ENCODE data around the gene TRAK1. TPM values are rescaled to one million over a fixed set of nuclear protein-coding genes. Genes with fewer than 3 reads are reported as not detected.

TRAK1 gene
- total RNA-seq, 1 donor from 2014 or later, result 53.8 TPM

GRCh38 chr3:42161050-42161935, 70.1 kb downstream of the TRAK1 start:
- Mint-ChIP-seq H3K27ac (no peak overlapping the region), H3K27me3 (no peaks in the 10 kb centered on the region), H3K9me3 (ENCODE audit: low read depth) (no peaks in the 10 kb centered on the region), H3K36me3 (ENCODE audit: insufficient read depth) (peaks cover 2% of the 10 kb centered on the region), H3K4me1 (ENCODE audit: low read depth) (peaks cover 53% of the 10 kb centered on the region), H3K4me3 (ENCODE audit: low read depth) (peak overlapping the region; percentile 42)
- TF ChIP-seq CTCF (IDR thresholded peaks at IDR 0.05; ENCODE audit: unreplicated experiment), result no peak
- no peak for DNase-seq (ENCODE audit: low spot score, unreplicated experiment)

DNA sequence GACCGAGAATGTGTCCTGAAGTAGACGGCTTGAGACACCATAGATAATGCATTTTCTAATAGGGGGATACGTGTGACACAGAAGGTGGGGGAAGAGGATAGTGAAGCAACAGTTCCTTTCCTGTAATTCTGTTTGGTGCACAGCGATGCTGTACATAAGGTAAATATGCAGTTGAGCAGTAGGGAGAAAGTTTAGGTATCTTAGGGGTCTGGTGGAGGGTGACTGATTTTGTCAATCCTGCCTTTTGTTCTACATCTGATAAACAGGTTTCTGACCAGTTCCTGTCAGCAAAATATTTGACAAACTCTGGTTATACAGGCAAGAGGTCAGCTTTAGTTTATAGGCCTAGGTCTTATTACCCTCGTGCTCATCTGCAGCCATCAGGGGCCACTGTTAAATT, 71.3 kb downstream of the TRAK1 start:
- H3K27ac Mint-ChIP-seq, result peak overlapping the region; percentile 9
- peaks cover 2% of the 10 kb centered on the region for H3K36me3 Mint-ChIP-seq (ENCODE audit: insufficient read depth)
- H3K4me3 Mint-ChIP-seq (ENCODE audit: low read depth), result no peak overlapping the region
- TF ChIP-seq CTCF (IDR thresholded peaks at IDR 0.05; ENCODE audit: unreplicated experiment), result no peak
- DNase-seq (ENCODE audit: low spot score, unreplicated experiment), result no peak
- no peaks in the 10 kb centered on the region for H3K9me3 Mint-ChIP-seq (ENCODE audit: low read depth)
- peaks cover 56% of the 10 kb centered on the region for H3K4me1 Mint-ChIP-seq (ENCODE audit: low read depth)
- no peaks in the 10 kb centered on the region for H3K27me3 Mint-ChIP-seq

GRCh38 chr3:42163622-42164244, 72.6 kb downstream of the TRAK1 start:
- Mint-ChIP-seq H3K4me3 (ENCODE audit: low read depth) (no peak overlapping the region), H3K36me3 (ENCODE audit: insufficient read depth) (peaks cover 2% of the 10 kb centered on the region), H3K4me1 (ENCODE audit: low read depth) (peaks cover 56% of the 10 kb centered on the region), H3K27me3 (no peaks in the 10 kb centered on the region), H3K9me3 (ENCODE audit: low read depth) (no peaks in the 10 kb centered on the region), H3K27ac (peak overlapping the region; percentile 78)
- TF ChIP-seq CTCF (IDR thresholded peaks at IDR 0.05; ENCODE audit: unreplicated experiment), result no peak
- no peak for DNase-seq (ENCODE audit: low spot score, unreplicated experiment)

DNA sequence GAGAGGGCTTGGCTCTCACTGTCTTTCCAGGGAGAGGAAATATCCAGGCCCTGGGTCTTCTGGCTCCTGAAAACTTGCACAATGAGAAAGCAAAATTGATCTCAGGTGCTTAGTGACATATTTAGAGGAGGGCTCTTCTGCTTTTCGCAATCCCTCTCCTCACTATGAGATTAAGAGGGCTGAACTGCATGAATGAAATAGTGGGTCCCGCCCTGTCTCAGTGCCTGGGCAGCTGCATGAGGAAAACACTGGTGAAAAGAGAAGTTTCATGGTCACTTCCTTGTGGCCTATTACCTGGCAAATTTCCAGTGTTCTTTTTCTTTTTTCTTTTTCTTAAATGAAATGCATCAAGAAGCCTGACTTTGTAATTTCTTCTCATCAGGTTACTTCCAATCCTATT, 73.5 kb downstream of the TRAK1 start:
- H3K36me3 Mint-ChIP-seq (ENCODE audit: insufficient read depth), result peaks cover 2% of the 10 kb centered on the region
- peaks cover 48% of the 10 kb centered on the region for H3K4me1 Mint-ChIP-seq (ENCODE audit: low read depth)
- H3K9me3 Mint-ChIP-seq (ENCODE audit: low read depth), result no peaks in the 10 kb centered on the region
- peak overlapping the region; percentile 78 for H3K27ac Mint-ChIP-seq
- no peak overlapping the region for H3K4me3 Mint-ChIP-seq (ENCODE audit: low read depth)
- no peak for DNase-seq (ENCODE audit: low spot score, unreplicated experiment)
- no peaks in the 10 kb centered on the region for H3K27me3 Mint-ChIP-seq
- no peak for TF ChIP-seq CTCF (IDR thresholded peaks at IDR 0.05; ENCODE audit: unreplicated experiment)

DNA sequence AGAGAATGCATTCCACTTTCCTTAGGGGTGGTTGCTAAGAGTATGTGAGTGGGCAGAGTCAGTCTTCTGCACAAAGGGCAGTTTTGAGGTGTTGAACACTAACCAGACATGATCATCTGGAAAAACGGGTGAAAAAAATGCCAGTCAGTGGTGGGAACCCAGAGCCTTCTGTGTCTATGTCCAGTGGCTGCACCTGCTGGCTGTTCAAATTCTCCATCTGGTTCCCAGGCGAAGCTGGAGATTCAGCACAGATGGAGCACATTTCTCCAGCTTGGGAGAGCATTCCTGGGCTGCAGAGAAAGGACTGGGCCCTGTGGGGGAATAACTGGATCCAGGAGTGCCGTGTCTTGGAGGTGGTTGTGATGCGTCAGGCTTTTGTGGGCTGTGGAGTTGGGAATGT, 74.1 kb downstream of the TRAK1 start:
- no peaks in the 10 kb centered on the region for H3K27me3 Mint-ChIP-seq
- H3K27ac Mint-ChIP-seq, result peak overlapping the region; percentile 49
- DNase-seq (ENCODE audit: low spot score, unreplicated experiment), result no peak
- peaks cover 2% of the 10 kb centered on the region for H3K36me3 Mint-ChIP-seq (ENCODE audit: insufficient read depth)
- no peak for TF ChIP-seq CTCF (IDR thresholded peaks at IDR 0.05; ENCODE audit: unreplicated experiment)
- no peak overlapping the region for H3K4me3 Mint-ChIP-seq (ENCODE audit: low read depth)
- H3K4me1 Mint-ChIP-seq (ENCODE audit: low read depth), result peaks cover 44% of the 10 kb centered on the region
- H3K9me3 Mint-ChIP-seq (ENCODE audit: low read depth), result no peaks in the 10 kb centered on the region
